Daoy (cell line): ENCODE results near the gene RPL28. TPM values are rescaled to one million over a fixed set of nuclear protein-coding genes. Genes with fewer than 3 reads are reported as not detected.
"Not testable (repeated sequence)": the region's sequence is repeated elsewhere in the genome, so short reads cannot be mapped to it uniquely, and the experiment has no call there.

Source experiments
- DNase-seq: peaks from one replicate; pipeline ENCODE4 v3.0.0-alpha.2; 2015; ENCODE audit warnings: low read depth
- total RNA-seq: library from RNA; depleted of rRNA; stranded (reverse); fragments of >200 nt; shearing (Covaris generic); gene quantifications from 2 replicates; pipeline ENCODE4 v1.2.3, GENCODE V29; 2014

Gene RPL28
- total RNA-seq, 1 experiment from 2014 or later, result 816 TPM

GRCh38 chr19:55391702-55392615, 6.2 kb downstream of the RPL28 start:
- peak; percentile 46 for DNase-seq

GRCh38 chr19:55392820-55393761, 7.4 kb downstream of the RPL28 start:
- no peak for DNase-seq

- no peak for DNase-seq
Observed at GRCh38 chr19:55398200-55398925, 12.6 kb downstream of the RPL28 start.

GRCh38 chr19:55400281-55401087, 14.8 kb downstream of the RPL28 start:
- DNase-seq, result no peak

- DNase-seq, result not testable (repeated sequence)
Observed at GRCh38 chr19:55401390-55401789, 15.7 kb downstream of the RPL28 start.

- no peak for DNase-seq
Observed at GRCh38 chr19:55402509-55402908, 16.8 kb downstream of the RPL28 start.

- no peak for DNase-seq
Observed at GRCh38 chr19:55405638-55406037, 19.9 kb downstream of the RPL28 start.

- DNase-seq, result no peak
Observed at GRCh38 chr19:55406091-55406825, 20.5 kb downstream of the RPL28 start.

GRCh38 chr19:55406826-55407549, 21.3 kb downstream of the RPL28 start:
- peak; percentile 37 for DNase-seq

- not testable (repeated sequence) for DNase-seq
Observed at GRCh38 chr19:55407550-55407799, 21.7 kb downstream of the RPL28 start, which contains the start of gene UBE2S. UBE2S (minus strand) TSS chr19:55407788; CDS start chr19:55407589, 199 bp downstream.

- peak; percentile 99 for DNase-seq
Observed at GRCh38 chr19:55407800-55408532, 22.2 kb downstream of the RPL28 start.

- no peak for DNase-seq
Observed at GRCh38 chr19:55408533-55408872, 22.8 kb downstream of the RPL28 start.

- DNase-seq, result not testable (repeated sequence)
Observed at GRCh38 chr19:55409179-55409578, 23.4 kb downstream of the RPL28 start.

- no peak for DNase-seq
Observed at GRCh38 chr19:55410168-55410567, 24.4 kb downstream of the RPL28 start.

GRCh38 chr19:55418185-55418584, 32.5 kb downstream of the RPL28 start:
- DNase-seq, result peak; percentile 78

GRCh38 chr19:55419103-55419502, 33.4 kb downstream of the RPL28 start:
- no peak for DNase-seq

- DNase-seq, result no peak
Observed at GRCh38 chr19:55419624-55420236, 34.0 kb downstream of the RPL28 start.

- DNase-seq, result not testable (repeated sequence)
Observed at GRCh38 chr19:55421281-55421680, 35.5 kb downstream of the RPL28 start.
